GM21825 (cell line): Measurements from ENCODE around the gene EGFR.

ENCODE experiments used
- ATAC-seq: cut with Tn5 transposase; IDR thresholded peaks from one replicate; pipeline ENCODE4 v1.9.1; 2021; ENCODE audit warnings: mild to moderate bottlenecking, moderate library complexity; ENCODE audit not compliant: unreplicated experiment

The EGFR gene

DNA sequence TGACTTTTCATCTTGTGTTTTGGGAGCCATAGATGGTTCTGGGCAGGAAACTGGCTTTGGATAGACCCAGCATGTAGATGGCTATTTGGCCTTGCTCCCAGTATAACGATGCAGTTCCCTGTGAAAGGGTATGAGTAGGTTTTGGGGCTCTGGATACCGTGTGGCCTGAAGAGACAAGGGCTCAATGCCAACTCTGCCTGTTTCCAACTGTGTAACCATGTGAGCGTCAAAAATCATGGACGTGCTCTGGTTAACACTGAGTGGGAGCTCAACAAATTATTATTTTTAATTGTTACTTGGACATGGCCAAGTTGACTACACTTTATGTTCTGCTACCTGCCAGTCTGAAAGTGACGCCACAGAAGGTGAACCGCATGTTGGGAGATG lies 41.8 kb downstream of the EGFR start:
- ATAC-seq = no peak

DNA sequence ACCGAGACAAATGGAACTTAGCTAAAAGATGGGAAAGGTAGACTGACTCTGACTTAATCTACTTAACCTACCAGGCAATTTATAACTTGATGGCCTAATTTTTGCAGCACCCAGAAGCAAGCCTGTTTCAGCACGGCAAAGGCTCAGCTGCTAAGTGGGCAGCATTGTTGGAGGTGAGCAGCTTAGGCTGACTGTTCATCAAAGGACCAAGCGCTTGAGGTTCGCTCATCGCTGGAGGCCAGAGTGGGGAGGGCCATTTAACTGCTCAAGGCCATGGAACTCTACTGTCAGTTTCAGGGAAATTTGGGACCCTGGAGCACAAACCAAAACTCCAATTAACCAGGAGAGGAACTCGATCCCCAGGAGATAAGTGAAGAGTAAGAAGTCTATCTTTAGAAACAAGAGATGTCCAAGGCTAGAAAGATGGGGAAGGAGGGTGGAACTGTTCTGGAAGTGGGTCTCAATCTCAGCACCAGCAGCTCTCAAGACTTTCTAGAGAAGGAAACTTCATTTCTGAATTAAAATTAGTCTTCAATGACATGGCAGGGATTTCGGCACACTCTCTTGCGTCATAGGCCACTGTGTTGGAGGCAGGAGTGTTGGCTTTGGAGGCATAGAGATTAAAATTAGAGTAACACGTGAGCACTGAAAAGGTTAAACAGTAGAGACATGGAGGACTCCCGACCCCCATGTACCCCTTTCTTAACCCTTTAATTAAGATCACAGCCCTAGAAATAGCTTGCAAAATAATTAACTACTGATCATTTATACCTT lies 43.1 kb downstream of the EGFR start:
- ATAC-seq = no peak

DNA sequence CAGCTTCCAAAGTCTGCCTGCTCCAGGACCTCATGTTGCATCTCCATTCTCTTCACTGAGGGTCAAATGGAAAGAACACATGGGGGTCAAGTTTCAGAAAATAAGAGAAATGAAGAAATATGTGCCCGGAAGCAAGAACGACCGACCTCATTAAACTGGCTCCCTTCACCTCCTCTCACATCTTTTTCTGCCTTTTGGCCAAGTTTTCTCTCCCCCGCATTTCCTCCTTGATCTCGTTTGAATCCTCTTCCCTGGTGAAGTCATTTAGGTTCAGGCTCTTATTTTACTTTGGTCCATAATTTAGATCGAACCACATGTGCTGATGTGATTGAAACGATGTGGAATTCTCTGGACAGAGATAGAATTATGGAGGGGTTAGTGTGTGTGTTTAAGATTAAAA lies 44.2 kb downstream of the EGFR start:
- ATAC-seq = no peak

GRCh38 chr7:55063633-55064032 lies 44.8 kb downstream of the EGFR start:
- ATAC-seq = no peak

DNA sequence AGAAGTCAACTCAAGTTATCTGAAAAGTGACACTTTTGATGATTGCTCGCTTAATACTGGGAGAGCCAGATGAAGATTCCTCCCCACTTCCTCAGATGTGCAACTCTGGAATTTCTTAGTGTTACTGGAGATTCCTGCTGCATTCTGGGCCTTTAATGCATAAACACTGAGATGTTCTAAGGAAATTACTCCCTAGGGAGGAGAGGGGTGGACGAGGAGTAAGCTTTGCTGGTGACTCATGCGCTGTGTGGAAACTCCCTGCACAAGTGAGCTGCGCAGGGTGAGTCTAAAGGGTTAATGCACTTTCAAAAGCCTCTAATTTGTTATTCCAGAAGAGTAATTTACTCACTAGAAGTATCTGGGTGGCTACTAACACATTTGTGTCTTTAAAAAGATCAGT lies 46.3 kb downstream of the EGFR start:
- ATAC-seq = peak; percentile 66

- no peak for ATAC-seq
Measured at GRCh38 chr7:55065511-55066229, 46.9 kb downstream of the EGFR start.

GRCh38 chr7:55066524-55066923 lies 47.7 kb downstream of the EGFR start:
- ATAC-seq = no peak

DNA sequence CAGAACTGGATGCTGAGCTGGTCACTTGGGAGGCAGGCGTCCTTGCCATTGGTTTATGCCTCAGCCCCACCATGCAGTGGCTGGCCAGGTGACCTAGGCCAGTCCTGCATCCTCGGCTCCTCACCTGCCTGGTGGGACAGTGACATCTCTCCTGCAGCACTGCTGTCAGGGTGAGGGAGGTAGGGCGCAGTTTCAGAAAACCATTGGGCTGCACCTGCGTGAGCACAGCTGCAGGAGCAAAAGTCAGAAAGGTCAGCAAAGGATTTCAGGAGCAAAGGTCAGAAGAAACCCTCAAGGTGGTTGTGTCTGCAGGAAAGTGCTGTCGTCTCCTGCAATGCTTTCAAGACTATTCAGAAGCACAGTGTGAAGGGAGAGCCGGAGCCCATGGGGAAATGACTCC lies 48.1 kb downstream of the EGFR start:
- no peak for ATAC-seq

GRCh38 chr7:55067748-55068147 lies 48.9 kb downstream of the EGFR start:
- ATAC-seq = no peak

DNA sequence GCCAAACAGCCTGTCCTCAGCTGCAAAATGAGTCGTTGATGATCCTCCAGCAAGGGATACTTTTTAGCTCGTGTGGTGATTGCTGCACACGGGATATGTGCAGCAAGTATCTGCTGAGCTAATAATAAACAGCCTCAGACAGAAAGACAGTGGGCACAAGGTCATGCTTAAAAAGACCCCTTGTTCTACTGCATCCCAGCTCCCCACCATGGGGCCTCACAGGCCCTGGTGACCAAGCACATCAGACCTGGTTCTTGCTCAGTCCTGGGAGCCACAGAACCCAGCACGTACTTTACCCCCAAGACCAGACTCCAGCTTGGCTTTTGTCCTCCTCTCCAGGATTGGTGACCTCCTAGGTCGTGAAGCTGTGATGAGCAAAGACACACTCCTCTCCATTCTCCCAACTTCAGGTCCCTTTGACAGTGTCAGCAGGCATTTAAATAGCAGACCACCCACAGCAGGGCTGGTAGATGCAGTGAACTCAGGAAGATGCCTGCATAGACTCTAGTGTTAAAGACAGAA lies 50.5 kb downstream of the EGFR start:
- no peak for ATAC-seq

DNA sequence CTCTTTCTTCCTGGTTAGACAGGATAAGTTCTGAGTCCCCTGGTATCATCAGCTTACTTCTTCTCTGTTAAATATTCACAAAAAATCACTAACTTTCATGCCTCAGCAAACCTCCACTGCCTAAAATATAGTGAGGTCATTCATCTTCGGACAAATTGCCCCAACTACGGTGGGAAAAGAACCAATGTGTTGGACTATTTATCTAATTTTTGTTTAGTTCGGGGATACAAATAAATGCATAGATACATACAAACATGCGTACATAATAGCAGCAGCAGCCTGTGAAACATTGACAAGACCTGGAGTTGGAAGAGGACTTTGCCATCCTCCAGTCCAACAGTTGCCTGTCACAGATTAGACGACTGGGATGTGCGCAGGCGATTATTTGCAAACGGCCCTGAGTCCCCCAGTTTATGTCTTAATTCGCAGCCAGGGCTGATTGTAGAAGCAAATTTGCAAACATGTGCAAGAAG lies 51.5 kb downstream of the EGFR start:
- no peak for ATAC-seq

DNA sequence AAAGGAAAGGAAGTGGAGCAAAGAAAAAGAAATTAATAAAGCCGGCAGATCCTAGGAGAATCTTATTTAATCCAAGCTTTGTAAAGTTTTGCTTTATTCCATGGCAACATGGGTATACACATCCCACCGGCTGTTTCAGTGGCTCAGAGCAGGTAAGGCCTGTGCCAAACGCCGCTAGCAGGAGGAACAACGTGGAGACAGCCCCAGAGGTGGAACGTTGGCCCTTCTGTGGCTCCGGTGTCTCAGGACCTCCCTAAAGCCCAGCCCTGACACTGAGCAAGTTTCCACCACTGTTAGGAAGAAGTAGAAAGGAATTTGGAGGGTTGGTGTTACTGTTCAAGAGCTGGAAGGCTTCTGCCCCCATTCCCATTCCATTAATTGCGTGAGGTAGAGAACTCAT lies 52.0 kb downstream of the EGFR start:
- no peak for ATAC-seq

- no peak for ATAC-seq
Measured at GRCh38 chr7:55071411-55072175, 52.8 kb downstream of the EGFR start.

- ATAC-seq = no peak
Measured at GRCh38 chr7:55072251-55072650, 53.4 kb downstream of the EGFR start.

DNA sequence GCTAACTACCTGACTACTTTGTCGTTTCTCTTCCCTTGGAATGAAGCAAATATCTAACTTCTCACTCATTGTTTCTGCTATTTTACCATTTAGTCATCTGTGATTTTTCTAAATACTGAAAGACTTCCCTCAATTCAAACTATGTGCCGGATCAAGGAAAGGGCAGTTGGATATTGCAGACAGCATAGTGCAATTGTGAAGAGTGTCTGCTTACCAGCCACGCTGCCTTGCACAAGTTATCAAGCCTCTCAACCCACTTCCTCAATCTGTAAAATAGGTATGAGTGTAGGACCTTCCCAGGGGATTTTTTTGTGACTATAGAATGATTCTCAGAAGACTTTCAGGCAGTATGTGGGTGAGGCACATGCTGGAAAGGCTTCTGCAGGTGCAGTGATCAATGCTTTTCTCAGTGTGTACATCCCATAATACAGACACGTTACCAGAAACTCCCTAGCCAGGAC lies 54.3 kb downstream of the EGFR start:
- peak; percentile 55 for ATAC-seq

DNA sequence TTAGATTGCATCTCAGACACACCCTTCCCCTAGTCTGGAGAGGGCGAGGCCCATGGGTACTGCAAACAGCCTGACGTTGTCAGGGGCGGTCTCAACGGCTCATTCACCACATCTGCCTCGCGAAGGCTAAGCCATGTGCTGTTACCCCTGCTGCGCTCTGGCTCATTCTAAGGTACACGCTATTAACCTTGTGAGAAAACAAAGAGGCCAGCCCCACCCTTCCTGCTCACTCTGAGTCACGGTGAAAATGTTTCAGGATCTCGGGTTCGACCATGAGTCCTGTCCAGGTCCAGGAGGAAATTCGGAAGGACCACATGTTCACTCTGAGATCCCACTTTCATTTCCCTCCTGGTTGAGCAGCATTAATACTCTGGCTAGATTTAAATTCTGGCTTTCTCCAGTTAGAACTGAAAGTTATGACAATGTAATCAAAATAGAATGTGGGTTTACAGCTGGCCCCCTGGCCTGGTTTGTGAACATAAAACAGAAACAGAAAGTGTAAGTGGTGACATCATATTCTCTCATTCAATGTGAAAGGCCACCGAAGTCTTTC lies 55.2 kb downstream of the EGFR start:
- peak; percentile 84 for ATAC-seq

DNA sequence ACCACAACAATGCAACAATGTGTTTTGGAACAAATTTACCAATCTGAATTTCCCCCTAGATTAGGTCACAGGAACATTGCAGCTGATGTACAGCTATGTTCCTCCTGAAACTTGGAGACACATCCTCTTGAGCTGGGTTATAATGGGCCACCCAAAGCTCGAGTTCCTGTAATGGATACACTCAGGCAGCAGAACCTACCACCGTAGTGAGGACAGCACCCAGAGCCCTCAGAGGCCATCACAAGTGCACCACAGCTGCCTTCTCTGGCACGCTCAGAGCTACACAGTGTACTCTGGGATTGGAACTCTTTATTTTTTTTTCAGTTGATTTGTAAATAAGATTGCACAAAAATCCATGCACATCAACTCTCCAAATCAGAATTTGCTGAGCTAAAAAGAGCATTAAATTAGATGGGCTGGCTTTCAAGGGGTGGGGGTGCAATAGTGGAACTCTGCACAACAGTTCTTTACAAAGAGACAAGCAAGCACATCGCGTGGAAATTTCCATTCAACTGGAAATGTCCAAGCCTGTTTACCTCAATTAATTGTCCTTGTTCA lies 56.7 kb downstream of the EGFR start:
- ATAC-seq = no peak

- no peak for ATAC-seq
Measured at GRCh38 chr7:55077561-55078410, 59.0 kb downstream of the EGFR start.

GRCh38 chr7:55078465-55079372 lies 59.9 kb downstream of the EGFR start:
- ATAC-seq = no peak
